H9 (cell line): ENCODE data around the gene DMXL2. TPM values are rescaled to one million over a fixed set of nuclear protein-coding genes. Genes with fewer than 3 reads are reported as not detected.

Experiments
- DNase-seq: peaks from one replicate; pipeline ENCODE4 v3.0.0-alpha.2; 2017
- H2AFZ ChIP-seq: one replicate; pipeline ENCODE4 v1.6.1; 2013; ENCODE audit warnings: mild to moderate bottlenecking, low read length, control low read depth, moderate library complexity
- H2AK5ac ChIP-seq: 2 replicates; pipeline ENCODE4 v1.6.1; 2013; ENCODE audit warnings: low read length, control low read depth, mixed read lengths; ENCODE audit not compliant: insufficient read length
- H2BK120ac ChIP-seq: one replicate; pipeline ENCODE4 v1.6.1; 2013; ENCODE audit warnings: low read depth, mild to moderate bottlenecking, low read length, control low read depth, inconsistent platforms; ENCODE audit not compliant: poor library complexity, severe bottlenecking
- H2BK12ac ChIP-seq: 2 replicates; pipeline ENCODE4 v1.6.1; 2013; ENCODE audit warnings: low read length, control low read depth, mixed read lengths, low read depth; ENCODE audit not compliant: insufficient read length
- H2BK15ac ChIP-seq: 2 replicates; pipeline ENCODE4 v1.6.1; 2013; ENCODE audit warnings: low read depth, low read length, control low read depth
- H2BK20ac ChIP-seq: one replicate; pipeline ENCODE4 v1.6.1; 2013; ENCODE audit warnings: low read depth, mild to moderate bottlenecking, low read length, control low read depth, inconsistent platforms; ENCODE audit not compliant: poor library complexity, severe bottlenecking
- H2BK5ac ChIP-seq: 2 replicates; pipeline ENCODE4 v1.6.1; 2013; ENCODE audit warnings: low read length, control low read depth, mixed read lengths; ENCODE audit not compliant: insufficient read length
- H3K14ac ChIP-seq: 2 replicates; pipeline ENCODE4 v1.6.1; 2013; ENCODE audit warnings: low read length, control low read depth; ENCODE audit not compliant: insufficient read depth
- H3K18ac ChIP-seq: 2 replicates; pipeline ENCODE4 v1.6.1; 2013; ENCODE audit warnings: low read depth, mild to moderate bottlenecking, mixed read lengths, low read length, control low read depth; ENCODE audit not compliant: insufficient read length
- H3K23ac ChIP-seq: 2 replicates; pipeline ENCODE4 v1.6.1; 2013; ENCODE audit warnings: low read length, control low read depth, mixed read lengths, low read depth; ENCODE audit not compliant: insufficient read length
- H3K23me2 ChIP-seq: 2 replicates; pipeline ENCODE4 v1.6.1; 2013; ENCODE audit warnings: low read depth, mild to moderate bottlenecking, mixed read lengths, low read length, control low read depth; ENCODE audit not compliant: insufficient read length, poor library complexity, severe bottlenecking
- H3K27ac ChIP-seq: 2 replicates; pipeline ENCODE4 v1.5.1; 2013; ENCODE audit warnings: low read length, control low read depth, mixed read lengths, low read depth; ENCODE audit not compliant: insufficient read length
- H3K27me3 ChIP-seq: 2 replicates; pipeline ENCODE4 v1.6.1; 2013; ENCODE audit warnings: low read length, control low read depth, inconsistent platforms; ENCODE audit not compliant: insufficient read depth
- H3K4ac ChIP-seq: 2 replicates; pipeline ENCODE4 v1.6.1; 2013; ENCODE audit warnings: low read depth, mild to moderate bottlenecking, control low read depth, inconsistent platforms, low read length, moderate library complexity
- H3K4me1 ChIP-seq: 2 replicates; pipeline ENCODE4 v1.6.1; 2013; ENCODE audit warnings: low read length, control low read depth, inconsistent platforms; ENCODE audit not compliant: insufficient read depth
- H3K4me2 ChIP-seq: 2 replicates; pipeline ENCODE4 v1.6.1; 2013; ENCODE audit warnings: low read length, control low read depth, mixed read lengths; ENCODE audit not compliant: insufficient read length, insufficient read depth
- H3K56ac ChIP-seq: 2 replicates; pipeline ENCODE4 v1.6.1; 2013; ENCODE audit warnings: low read depth, mild to moderate bottlenecking, mixed read lengths, low read length, control low read depth; ENCODE audit not compliant: insufficient read length
- H3K79me1 ChIP-seq: 2 replicates; pipeline ENCODE4 v1.6.1; 2013; ENCODE audit warnings: low read depth, mild to moderate bottlenecking, moderate library complexity, low read length, control low read depth, inconsistent platforms; ENCODE audit not compliant: insufficient read depth, poor library complexity, severe bottlenecking
- H3K79me2 ChIP-seq: 2 replicates; pipeline ENCODE4 v1.6.1; 2013; ENCODE audit warnings: low read length, control low read depth, inconsistent platforms; ENCODE audit not compliant: insufficient read depth
- H3K9ac ChIP-seq: 2 replicates; pipeline ENCODE4 v1.6.1; 2013; ENCODE audit warnings: low read length, control low read depth, mixed read lengths; ENCODE audit not compliant: insufficient read length; ENCODE audit errors: extremely low read depth
- H3K9me3 ChIP-seq: one replicate; pipeline ENCODE4 v1.6.1; 2013; ENCODE audit warnings: low read depth, low read length, inconsistent platforms; ENCODE audit not compliant: control insufficient read depth
- H3T11ph ChIP-seq: one replicate; pipeline ENCODE4 v1.6.1; 2013; ENCODE audit warnings: mild to moderate bottlenecking, low read length, control low read depth, inconsistent platforms
- H4K20me1 ChIP-seq: one replicate; pipeline ENCODE4 v1.6.1; 2013; ENCODE audit not compliant: control insufficient read depth, insufficient read length, insufficient read depth
- H4K5ac ChIP-seq: 2 replicates; pipeline ENCODE4 v1.6.1; 2013; ENCODE audit warnings: low read depth, mild to moderate bottlenecking, mixed read lengths, low read length, control low read depth; ENCODE audit not compliant: insufficient read length
- H4K8ac ChIP-seq: replicated peaks from 2 replicates; pipeline ENCODE4 v1.6.1; 2013; ENCODE audit warnings: low read length, control low read depth, mixed read lengths, low read depth; ENCODE audit not compliant: insufficient read length
- H4K91ac ChIP-seq: 2 replicates; pipeline ENCODE4 v1.6.1; 2013; ENCODE audit warnings: low read depth, mild to moderate bottlenecking, moderate library complexity, mixed read lengths, low read length, control low read depth; ENCODE audit not compliant: insufficient read length
- H3K27ac Mint-ChIP-seq, 3 experiments: 2 replicates in 2 of 3; 3 replicates in 1 of 3; pipeline ENCODE4 v1.8.0; 2020 to 2021; ENCODE audit warnings: mixed read lengths in 3 of 3, mild to moderate bottlenecking in 1 of 3, moderate library complexity in 1 of 3
- H3K27me3 Mint-ChIP-seq: 2 replicates; pipeline ENCODE4 v1.8.0; 2021; ENCODE audit warnings: low read depth, mild to moderate bottlenecking, moderate library complexity, mixed read lengths
- H3K36me3 Mint-ChIP-seq, 3 experiments: 2 replicates in 2 of 3; 3 replicates in 1 of 3; pipeline ENCODE4 v1.8.0; 2020 to 2021; ENCODE audit warnings: low read depth in 3 of 3, mixed read lengths in 3 of 3; ENCODE audit not compliant: insufficient read depth in 1 of 3
- H3K4me1 Mint-ChIP-seq, 2 experiments: 2 replicates each; pipeline ENCODE4 v1.8.0; 2020; ENCODE audit warnings: mixed read lengths in 2 of 2
- H3K4me3 Mint-ChIP-seq, 2 experiments: 2 replicates in 1 of 2; 3 replicates in 1 of 2; pipeline ENCODE4 v1.8.0; 2020 to 2021; ENCODE audit warnings: mild to moderate bottlenecking in 2 of 2, mixed read lengths in 2 of 2, moderate library complexity in 1 of 2
- H3K9me3 Mint-ChIP-seq, 2 experiments: 2 replicates in 1 of 2; 3 replicates in 1 of 2; pipeline ENCODE4 v1.8.0; 2020; ENCODE audit warnings: mild to moderate bottlenecking in 2 of 2, mixed read lengths in 2 of 2, moderate library complexity in 1 of 2
- CTCF ChIP-seq: fragments of 200-600 bp; sonication (generic); conservative IDR thresholded peaks from 3 replicates; pipeline ENCODE4 v1.8.0; 2021; ENCODE audit warnings: antibody characterized with exemption, mild to moderate bottlenecking
- total RNA-seq: library from RNA; stranded (reverse); gene quantifications from 2 replicates; pipeline ENCODE4 v1.2.1, GENCODE V29; 2021

The DMXL2 gene
- total RNA-seq, 1 experiment from 2014 or later: 13.9 TPM

- DNase-seq: no peak
- Histone ChIP-seq H2BK120ac (no peak overlapping the region), H3K14ac (no peak overlapping the region), H3K27ac (no peak overlapping the region), H2BK5ac (no peak overlapping the region), H2AFZ (no peak overlapping the region), H3K18ac (no peak overlapping the region), H4K20me1 (no peaks in the 10 kb centered on the region), H3K4me1 (no peaks in the 10 kb centered on the region), H2BK15ac (no peak overlapping the region), H4K5ac (no peak overlapping the region), H3K79me2 (no peaks in the 10 kb centered on the region), H3K27me3 (no peaks in the 10 kb centered on the region), H3K9me3 (no peaks in the 10 kb centered on the region), H3K23ac (no peak overlapping the region), H4K91ac (no peak overlapping the region), H3K23me2 (no peaks in the 10 kb centered on the region), H2AK5ac (no peak overlapping the region), H3K79me1 (no peaks in the 10 kb centered on the region), H3T11ph (no peak overlapping the region), H4K8ac (no peak overlapping the region), H3K56ac (no peak overlapping the region), H2BK12ac (no peak overlapping the region), H2BK20ac (no peak overlapping the region), H3K4ac (no peak overlapping the region), H3K4me2 (no peak overlapping the region), H3K9ac (no peak overlapping the region)
- Mint-ChIP-seq H3K27me3 (no peaks in the 10 kb centered on the region; the same call in 1 of the 2 replicates), H3K27ac (no peak overlapping the region), H3K9me3 (no peaks in the 10 kb centered on the region), H3K4me1 (no peaks in the 10 kb centered on the region), H3K36me3 (peaks cover 0 to 2% (median 0%) of the 10 kb centered on the region in 3 experiments; a peak in 2 of 7 replicates), H3K4me3 (no peak overlapping the region)
- no peak for TF ChIP-seq CTCF
Observed at GRCh38 chr15:51503003-51503402, 119.6 kb downstream of the DMXL2 start.
